Measurements from ENCODE around the gene LRP5. TPM values are rescaled to one million over a fixed set of nuclear protein-coding genes. Genes with fewer than 3 reads are reported as not detected.

Gene LRP5
- 16.6 TPM for polyA plus RNA-seq (2013, experiment 1 of 2)
- polyA plus RNA-seq (2013, experiment 2 of 2): 25.4 TPM

DNA sequence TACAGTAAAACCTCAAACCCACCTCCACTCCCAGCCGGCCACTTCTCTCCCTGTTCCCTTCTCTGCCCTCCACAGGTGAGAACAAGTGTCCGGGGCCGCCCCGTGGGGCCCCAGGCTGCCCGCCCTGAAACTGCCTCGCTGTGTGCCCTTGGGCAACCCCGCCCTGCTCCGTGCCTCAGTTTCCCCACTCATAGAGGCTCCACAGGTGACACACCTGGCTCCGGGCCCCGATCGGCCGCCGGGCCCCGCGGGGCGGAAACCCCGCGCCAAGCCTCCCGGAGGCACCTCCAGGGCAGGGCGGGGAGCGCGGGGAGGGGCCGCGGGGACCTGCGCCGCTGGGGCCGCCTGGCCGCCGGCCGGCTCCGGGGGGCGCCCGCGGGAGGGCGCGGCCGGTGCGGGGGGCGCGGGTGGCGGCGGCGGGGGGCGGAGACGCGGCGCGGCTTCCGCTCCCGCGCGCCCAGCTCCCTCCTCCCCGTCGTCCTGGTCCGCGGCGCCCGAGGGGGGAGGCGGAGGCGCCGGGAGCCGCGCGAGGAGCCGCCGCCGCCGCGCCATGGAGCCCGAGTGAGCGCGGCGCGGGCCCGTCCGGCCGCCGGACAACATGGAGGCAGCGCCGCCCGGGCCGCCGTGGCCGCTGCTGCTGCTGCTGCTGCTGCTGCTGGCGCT lies at the start of gene LRP5:
LRP5 (plus strand) TSS at position 475 of the 663 bp plus-strand sequence; CDS start at position 599, 124 bp downstream.
- WGBS: 4% methylated on average over 85 of the region's 85 CpGs
- H3K27me3 ChIP-seq (ENCODE audit: insufficient read depth, low read length): peaks cover 10% of the 10 kb centered on the region
- H3K9me3 ChIP-seq (ENCODE audit: insufficient read depth, low read depth, low read length): no peaks in the 10 kb centered on the region
- H3K27ac ChIP-seq (ENCODE audit: low read depth, low read length): no peak within 1 kb of the TSS; the same call in 1 of the 2 replicates
- H3K4me3 ChIP-seq (ENCODE audit: low read length): peak within 1 kb of the TSS; percentile 71
- H3K9ac ChIP-seq (ENCODE audit: low read depth, low read length): peak within 1 kb of the TSS; percentile 82
- no peaks in the 10 kb centered on the region for H3K36me3 ChIP-seq (ENCODE audit: insufficient read depth, low read length)
- H3K4me1 ChIP-seq (ENCODE audit: insufficient read depth, low read length): peaks cover 24% of the 10 kb centered on the region

DNA sequence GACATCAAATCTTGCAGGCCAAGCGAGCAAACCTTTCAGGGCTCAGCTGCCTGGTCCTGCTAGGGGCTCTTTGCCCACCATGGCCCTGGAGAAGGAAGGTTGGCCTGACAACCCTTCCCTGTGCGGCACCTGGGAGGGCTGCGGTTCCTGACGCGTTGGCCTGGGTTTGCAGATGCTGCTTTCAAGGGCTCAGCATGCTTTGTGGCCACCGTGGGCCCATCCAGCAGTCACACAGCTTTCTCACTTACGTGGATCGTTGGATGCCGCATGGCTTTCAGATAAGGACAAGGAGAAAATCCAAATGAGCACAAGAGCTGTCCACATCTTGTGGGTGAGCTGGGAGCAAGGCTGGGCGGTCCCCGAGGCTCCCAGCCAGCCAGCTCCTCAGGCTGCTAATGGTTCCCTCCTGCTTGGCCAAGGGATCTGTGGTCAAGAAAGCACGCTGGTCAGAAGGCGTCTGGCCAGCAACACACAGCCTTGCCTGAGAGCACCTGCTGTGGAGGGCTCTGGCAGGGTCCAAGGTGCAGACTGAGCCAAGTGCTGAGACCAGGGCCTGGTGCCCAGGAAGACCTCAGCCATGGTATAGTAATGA lies 48.9 kb upstream of the LRP5 start:
- Histone ChIP-seq H3K9me3 (ENCODE audit: insufficient read depth, low read depth, low read length) (no peaks in the 10 kb centered on the region), H3K9ac (ENCODE audit: low read depth, low read length) (no peak overlapping the region), H3K27ac (ENCODE audit: low read depth, low read length) (no peak overlapping the region), H3K4me1 (ENCODE audit: insufficient read depth, low read length) (no peaks in the 10 kb centered on the region), H3K36me3 (ENCODE audit: insufficient read depth, low read length) (peaks cover 71% of the 10 kb centered on the region), H3K4me3 (ENCODE audit: low read length) (no peak overlapping the region), H3K27me3 (ENCODE audit: insufficient read depth, low read length) (no peaks in the 10 kb centered on the region)
- 95% methylated on average over 13 of the region's 13 CpGs for WGBS

DNA sequence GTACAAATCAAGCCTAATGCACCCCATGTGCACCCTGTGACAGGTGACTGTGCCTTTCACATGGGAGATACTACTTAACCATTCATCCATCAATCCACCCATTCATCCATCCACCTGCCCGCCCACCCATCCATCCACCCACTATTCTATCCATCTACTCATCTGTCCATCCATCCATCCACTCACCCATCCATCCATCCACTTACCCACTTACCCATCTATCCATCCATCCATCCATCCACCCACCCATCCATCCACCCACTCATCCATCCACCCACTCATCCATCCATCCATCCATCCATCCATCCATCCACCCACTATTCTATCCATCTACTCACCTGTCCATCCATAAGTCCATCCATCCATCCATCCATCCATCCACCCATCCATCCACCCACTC lies 48.1 kb upstream of the LRP5 start:
- Histone ChIP-seq H3K4me1 (ENCODE audit: insufficient read depth, low read length) (no peaks in the 10 kb centered on the region), H3K9ac (ENCODE audit: low read depth, low read length) (no peak overlapping the region), H3K4me3 (ENCODE audit: low read length) (no peak overlapping the region), H3K27ac (ENCODE audit: low read depth, low read length) (no peak overlapping the region), H3K27me3 (ENCODE audit: insufficient read depth, low read length) (no peaks in the 10 kb centered on the region), H3K9me3 (ENCODE audit: insufficient read depth, low read depth, low read length) (no peaks in the 10 kb centered on the region), H3K36me3 (ENCODE audit: insufficient read depth, low read length) (peaks cover 71% of the 10 kb centered on the region)
- 95% methylated on average over 1 of the region's 1 CpG for WGBS

DNA sequence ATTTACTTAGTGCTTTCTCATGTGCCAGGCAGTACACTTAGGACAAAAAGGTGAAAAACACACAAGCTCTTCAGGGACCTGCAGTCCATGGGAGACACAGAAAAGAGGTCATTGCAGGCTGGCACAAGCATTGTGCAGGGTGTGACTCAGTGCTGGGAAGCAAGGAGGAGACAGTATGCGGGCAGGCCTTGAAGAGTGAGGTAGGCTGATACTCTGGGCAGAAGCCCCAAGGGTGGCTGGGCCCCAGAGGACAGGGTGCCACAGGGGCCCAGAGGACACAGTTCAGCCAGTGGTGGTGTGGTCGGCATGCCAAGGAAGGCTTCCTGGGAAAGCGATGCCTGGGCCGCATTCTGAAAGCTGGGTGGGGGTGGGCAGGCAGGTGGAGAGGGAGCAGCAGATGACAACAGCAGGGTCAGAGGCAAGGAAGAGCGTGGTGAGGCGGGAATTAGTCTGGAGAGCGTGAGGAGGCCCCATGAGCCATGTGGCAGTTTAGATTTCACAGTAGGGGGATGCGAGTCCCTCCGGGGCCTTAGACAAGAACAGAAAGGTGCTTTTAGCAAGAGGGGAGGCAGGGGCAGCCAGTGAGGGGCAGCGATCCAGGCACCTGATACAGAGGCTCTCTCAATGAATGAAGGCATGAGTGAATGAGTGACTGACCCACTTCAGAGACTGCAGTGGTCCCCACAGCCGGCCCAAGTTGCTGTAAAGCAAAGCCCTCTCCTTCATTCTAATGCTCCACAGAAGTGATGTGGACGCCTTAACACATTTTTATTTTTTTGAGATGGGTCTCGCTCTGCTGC lies 47.5 kb upstream of the LRP5 start:
- no peak overlapping the region for H3K4me3 ChIP-seq (ENCODE audit: low read length)
- H3K9me3 ChIP-seq (ENCODE audit: insufficient read depth, low read depth, low read length): no peaks in the 10 kb centered on the region
- H3K4me1 ChIP-seq (ENCODE audit: insufficient read depth, low read length): no peaks in the 10 kb centered on the region
- no peak overlapping the region for H3K27ac ChIP-seq (ENCODE audit: low read depth, low read length)
- 92% methylated on average over 13 of the region's 13 CpGs for WGBS
- no peaks in the 10 kb centered on the region for H3K27me3 ChIP-seq (ENCODE audit: insufficient read depth, low read length)
- no peak overlapping the region for H3K9ac ChIP-seq (ENCODE audit: low read depth, low read length)
- peaks cover 71% of the 10 kb centered on the region for H3K36me3 ChIP-seq (ENCODE audit: insufficient read depth, low read length)

DNA sequence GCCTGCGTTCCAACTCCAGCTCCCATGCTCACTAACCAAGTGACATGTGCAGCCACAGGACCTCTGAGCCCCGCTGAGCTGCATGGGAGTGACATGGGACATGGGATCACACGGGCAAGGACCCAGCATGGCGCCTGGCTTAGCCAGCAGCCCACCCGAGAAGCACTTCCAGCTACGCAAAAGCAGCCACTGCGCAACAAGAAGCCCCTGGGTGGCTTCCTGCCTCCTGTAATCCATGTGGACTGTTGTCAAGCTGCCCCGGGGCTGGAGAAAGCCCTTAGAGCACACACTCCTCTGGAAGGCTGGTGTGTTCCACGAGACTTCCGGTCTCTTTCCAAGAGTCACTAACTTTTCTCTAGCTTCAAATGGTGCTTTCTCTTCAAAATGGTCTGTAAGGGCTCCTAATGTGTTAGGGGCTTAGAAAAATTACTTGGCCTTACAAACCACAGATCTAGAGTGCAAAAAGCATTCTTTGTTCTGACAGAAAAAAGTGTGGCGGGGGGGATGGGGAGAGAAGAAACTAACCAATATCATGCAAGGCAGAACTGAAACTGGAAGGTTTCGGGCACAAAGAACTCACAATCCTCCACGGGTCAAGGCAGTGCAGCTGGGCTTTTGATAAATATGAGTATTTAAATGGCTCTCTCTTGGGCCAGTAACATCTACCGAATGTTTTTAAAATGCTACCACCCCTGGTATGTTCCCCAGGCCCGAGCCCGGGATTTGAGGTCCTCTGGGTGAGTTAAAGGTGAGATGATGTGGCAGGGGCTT lies 46.1 kb upstream of the LRP5 start:
- Histone ChIP-seq H3K36me3 (ENCODE audit: insufficient read depth, low read length) (peaks cover 64% of the 10 kb centered on the region), H3K4me3 (ENCODE audit: low read length) (no peak overlapping the region), H3K9me3 (ENCODE audit: insufficient read depth, low read depth, low read length) (no peaks in the 10 kb centered on the region), H3K4me1 (ENCODE audit: insufficient read depth, low read length) (peaks cover 4% of the 10 kb centered on the region; the same call in 1 of the 2 replicates), H3K27me3 (ENCODE audit: insufficient read depth, low read length) (no peaks in the 10 kb centered on the region), H3K9ac (ENCODE audit: low read depth, low read length) (no peak overlapping the region), H3K27ac (ENCODE audit: low read depth, low read length) (no peak overlapping the region)
- WGBS: 96% methylated on average over 16 of the region's 16 CpGs

DNA sequence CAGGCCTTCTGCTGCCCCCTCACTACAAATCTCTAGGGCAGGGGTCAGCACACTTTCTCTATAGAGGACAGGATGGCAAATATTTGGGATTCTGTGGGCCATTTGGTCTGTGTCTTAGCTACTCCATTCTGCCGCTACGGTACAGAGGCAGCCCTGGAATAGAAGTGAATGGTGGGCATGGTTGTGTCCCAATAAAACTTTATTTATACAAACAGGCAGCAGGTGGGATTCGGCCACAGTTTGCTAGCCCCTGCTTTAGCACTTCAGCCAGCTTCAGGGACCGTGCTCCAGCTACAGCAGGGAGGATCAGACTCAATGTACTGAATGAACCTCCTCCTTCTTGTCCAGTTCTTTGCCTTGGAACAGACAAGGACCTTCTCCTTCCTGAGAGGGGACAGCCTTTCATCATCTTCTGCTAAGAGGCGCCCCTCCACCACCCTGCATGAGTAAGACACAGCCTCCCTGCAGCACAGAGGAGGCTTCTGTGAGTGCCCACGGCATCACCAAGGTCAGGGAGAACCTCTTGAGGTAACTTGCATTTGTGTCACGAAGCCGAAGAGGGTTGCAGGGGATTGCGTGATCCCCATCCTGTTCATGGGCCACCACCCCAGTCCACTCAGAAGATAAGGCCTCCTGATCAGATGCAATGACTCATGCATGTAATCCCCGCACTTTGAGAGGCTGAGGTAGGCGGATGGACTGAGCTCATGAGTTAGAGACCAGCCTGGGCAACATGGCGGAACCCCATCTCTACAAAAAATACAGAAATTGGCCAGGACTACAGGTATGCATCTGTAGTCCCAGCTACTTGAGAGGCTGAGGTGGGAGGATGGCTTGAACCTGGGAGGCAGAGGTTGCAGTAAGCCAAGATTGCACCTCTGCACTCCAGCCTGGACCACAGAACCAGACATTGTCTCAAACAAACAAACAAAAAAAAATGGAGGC lies 45.2 kb upstream of the LRP5 start:
- peaks cover 56% of the 10 kb centered on the region for H3K36me3 ChIP-seq (ENCODE audit: insufficient read depth, low read length)
- WGBS: 94% methylated on average over 12 of the region's 12 CpGs
- no peak overlapping the region for H3K4me3 ChIP-seq (ENCODE audit: low read length)
- H3K9me3 ChIP-seq (ENCODE audit: insufficient read depth, low read depth, low read length): no peaks in the 10 kb centered on the region
- H3K9ac ChIP-seq (ENCODE audit: low read depth, low read length): no peak overlapping the region
- no peak overlapping the region for H3K27ac ChIP-seq (ENCODE audit: low read depth, low read length)
- no peaks in the 10 kb centered on the region for H3K27me3 ChIP-seq (ENCODE audit: insufficient read depth, low read length)
- H3K4me1 ChIP-seq (ENCODE audit: insufficient read depth, low read length): peaks cover 4% of the 10 kb centered on the region; the same call in 1 of the 2 replicates

DNA sequence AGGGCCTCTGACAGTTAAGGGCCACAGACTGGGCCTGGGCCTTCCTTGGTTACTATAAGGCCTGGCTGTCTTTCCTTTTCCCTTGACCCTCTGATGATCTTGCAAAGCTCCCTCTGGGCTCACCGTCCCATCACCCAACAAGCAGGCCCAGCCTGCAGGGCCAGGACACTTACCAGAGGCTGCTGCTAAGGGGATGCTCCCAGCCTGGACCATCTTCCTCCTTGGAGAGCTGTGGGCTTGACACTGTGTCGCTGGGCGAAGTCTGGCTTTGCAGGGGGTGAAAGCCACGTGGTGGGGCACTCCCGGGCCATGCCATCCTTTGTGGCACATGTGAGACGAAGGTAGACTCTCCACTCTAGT lies 44.5 kb upstream of the LRP5 start:
- Histone ChIP-seq H3K9me3 (ENCODE audit: insufficient read depth, low read depth, low read length) (no peaks in the 10 kb centered on the region), H3K27me3 (ENCODE audit: insufficient read depth, low read length) (no peaks in the 10 kb centered on the region), H3K36me3 (ENCODE audit: insufficient read depth, low read length) (peaks cover 49% of the 10 kb centered on the region), H3K4me3 (ENCODE audit: low read length) (no peak overlapping the region), H3K27ac (ENCODE audit: low read depth, low read length) (no peak overlapping the region), H3K4me1 (ENCODE audit: insufficient read depth, low read length) (peaks cover 4% of the 10 kb centered on the region; the same call in 1 of the 2 replicates), H3K9ac (ENCODE audit: low read depth, low read length) (no peak overlapping the region)
- 91% methylated on average over 6 of the region's 6 CpGs for WGBS

DNA sequence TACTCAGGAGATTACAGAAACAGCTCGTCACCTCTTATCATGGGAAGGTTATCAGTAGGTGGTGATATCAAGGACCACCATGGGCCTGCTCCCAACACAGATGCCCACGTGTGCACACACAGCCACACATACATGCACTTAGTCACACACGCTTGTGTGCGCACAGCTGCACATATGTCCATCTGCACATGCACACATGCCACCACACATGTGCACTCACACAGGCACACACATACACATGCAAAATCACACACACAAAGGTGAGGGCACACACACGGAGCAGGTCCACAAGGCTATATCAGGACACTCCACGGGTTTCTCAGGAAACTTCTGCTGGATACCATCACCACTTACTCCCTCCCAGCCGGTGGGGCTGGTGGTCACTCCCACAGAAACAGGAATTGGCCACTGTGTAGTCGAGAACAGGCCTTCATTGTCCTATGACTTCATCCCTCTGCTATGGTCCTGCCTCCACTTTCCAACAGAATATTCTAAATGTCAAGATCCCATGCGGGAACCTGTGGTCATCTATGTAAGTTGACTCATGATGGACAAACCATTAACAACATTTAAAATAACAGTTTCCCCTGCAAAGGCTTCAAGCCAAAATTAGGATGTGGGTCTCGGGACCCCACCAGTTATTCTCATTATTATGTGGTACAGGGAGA lies 42.8 kb upstream of the LRP5 start:
- no peak overlapping the region for H3K4me3 ChIP-seq (ENCODE audit: low read length)
- no peak overlapping the region for H3K27ac ChIP-seq (ENCODE audit: low read depth, low read length)
- H3K4me1 ChIP-seq (ENCODE audit: insufficient read depth, low read length): peaks cover 4% of the 10 kb centered on the region; the same call in 1 of the 2 replicates
- no peaks in the 10 kb centered on the region for H3K9me3 ChIP-seq (ENCODE audit: insufficient read depth, low read depth, low read length)
- no peak overlapping the region for H3K9ac ChIP-seq (ENCODE audit: low read depth, low read length)
- peaks cover 36% of the 10 kb centered on the region for H3K36me3 ChIP-seq (ENCODE audit: insufficient read depth, low read length)
- WGBS: 90% methylated on average over 10 of the region's 10 CpGs
- no peaks in the 10 kb centered on the region for H3K27me3 ChIP-seq (ENCODE audit: insufficient read depth, low read length)

DNA sequence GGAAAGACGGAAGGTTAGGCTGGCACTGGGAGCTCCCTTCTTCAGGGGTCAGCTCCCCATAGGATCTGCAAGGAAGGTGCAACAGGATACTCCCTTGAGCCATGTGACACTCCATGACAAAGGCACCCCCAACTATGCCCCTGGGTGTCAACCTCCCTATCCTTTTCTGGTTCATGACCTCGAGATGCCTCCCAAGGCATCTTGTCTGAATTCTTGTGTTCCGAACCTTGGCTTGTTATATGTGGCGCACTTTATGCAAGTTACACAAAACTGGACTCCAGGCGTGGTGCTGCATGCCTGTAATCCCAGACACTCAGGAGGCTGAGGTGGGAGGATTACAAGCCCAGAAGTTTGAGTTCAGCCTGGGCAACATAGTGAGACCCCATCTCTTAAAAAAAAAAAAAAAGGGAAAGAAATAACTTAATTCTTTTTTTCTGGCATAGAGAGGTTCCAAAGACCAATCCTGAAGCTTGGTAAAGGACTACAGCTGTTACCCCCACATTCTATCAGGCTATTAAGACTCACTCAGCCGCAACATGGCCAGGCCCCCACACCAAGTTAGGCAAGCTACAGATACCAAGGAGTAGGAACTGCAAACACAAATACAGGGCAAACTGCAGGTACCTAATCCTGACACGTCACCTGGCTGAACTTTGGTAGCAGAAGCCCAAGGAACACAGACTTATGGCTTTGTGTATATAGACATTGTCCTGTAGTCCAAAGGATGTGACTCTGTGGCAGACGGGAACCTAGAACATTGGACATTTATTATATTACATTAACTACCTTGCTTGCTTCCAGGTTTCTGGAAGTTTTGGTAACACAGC lies 42.0 kb upstream of the LRP5 start:
- Histone ChIP-seq H3K27ac (ENCODE audit: low read depth, low read length) (no peak overlapping the region; the same call in 1 of the 2 replicates), H3K4me1 (ENCODE audit: insufficient read depth, low read length) (peaks cover 4% of the 10 kb centered on the region; the same call in 1 of the 2 replicates)

More for the DNA sequence above, 42.0 kb upstream of the LRP5 start:
- Histone ChIP-seq H3K9me3 (ENCODE audit: insufficient read depth, low read depth, low read length) (no peaks in the 10 kb centered on the region), H3K4me3 (ENCODE audit: low read length) (peak overlapping the region; percentile 100), H3K9ac (ENCODE audit: low read depth, low read length) (peak overlapping the region; percentile 82; the same call in 1 of the 2 replicates), H3K27me3 (ENCODE audit: insufficient read depth, low read length) (no peaks in the 10 kb centered on the region), H3K36me3 (ENCODE audit: insufficient read depth, low read length) (peaks cover 28% of the 10 kb centered on the region)
- 86% methylated on average over 8 of the region's 8 CpGs for WGBS
